IPS-NIHi7 (cell line): ENCODE results near the gene MSANTD7.

Source experiments
- DNase-seq: peaks from one replicate; pipeline ENCODE4 v3.0.0; 2012; ENCODE audit warnings: mixed read lengths; ENCODE audit errors: extremely low spot score

MSANTD7 gene

GRCh38 chr10:14880229-14880628, 42.1 kb downstream of the MSANTD7 start:
- peak; percentile 25 for DNase-seq

GRCh38 chr10:14884082-14884481, 46.0 kb downstream of the MSANTD7 start:
- no peak for DNase-seq
